K562 (cell line): ENCODE data around the gene HOXA7. TPM values are rescaled to one million over a fixed set of nuclear protein-coding genes. Genes with fewer than 3 reads are reported as not detected.

Experiments used
- ATAC-seq: fragments of 200-7000 bp; cut with Tn5 transposase; 3 replicates; pipeline ENCODE4 v1.9.1; 2020; ENCODE audit warnings: moderate library complexity
- BruUV-seq: library from RNA; stranded (reverse); fragments of 400-500 nt; replicated peaks from 2 replicates; lab custom pipeline; 2021; lab: Mats Ljungman, UMichigan
- CTCF ChIA-PET: fragments of 300-600 bp; formaldehyde crosslinking; extraction: SDS; loops from one replicate; lab custom pipeline; 2021; ENCODE audit warnings: low intra/inter-chr PET ratio; lab: Yijun Ruan, JAX
- POLR2A ChIA-PET: fragments of 300-600, 350-650 bp; sonication (Branson Sonifier 250); formaldehyde crosslinking; extraction: SDS; loops from one replicate; lab custom pipeline; 2021; ENCODE audit warnings: antibody characterized with exemption, inconsistent platforms; lab: Yijun Ruan, JAX
- DNase-seq, 4 experiments: peaks; one replicate each; pipeline versions ENCODE4 v3.0.0 to v3.0.0-alpha.2; 2011 to 2018; ENCODE audit warnings: low spot score in 3 of 4, mixed read lengths in 3 of 4; ENCODE audit errors: extremely low read depth in 1 of 4
- FAIRE-seq: peaks from 2 replicates; lab custom pipeline; 2011; peaks lifted over from hg19 to GRCh38; lab: Jason Lieb, UNC
- H2AFZ ChIP-seq: 2 replicates; pipeline ENCODE4 v1.6.0; 2011; ENCODE audit warnings: low read depth, low read length, control low read depth, inconsistent platforms
- H3K27ac ChIP-seq: fragments of 200-600 bp; 3 replicates; pipeline ENCODE4 v1.8.0; 2011; ENCODE audit warnings: low read depth, mild to moderate bottlenecking, control low read depth, inconsistent platforms, low read length, moderate library complexity, mixed read lengths; ENCODE audit errors: extremely low read depth
- H3K27me3 ChIP-seq, 2 experiments: fragments of 300-600 bp in 1 of 2; 2 replicates in 1 of 2; 3 replicates in 1 of 2; pipeline versions ENCODE4 v1.6.0 to v1.8.0; 2011; ENCODE audit warnings: inconsistent platforms in 2 of 2, low read length in 2 of 2, mild to moderate bottlenecking in 1 of 2, mixed read lengths in 1 of 2, moderate library complexity in 1 of 2; ENCODE audit not compliant: control insufficient read depth in 2 of 2, insufficient read depth in 2 of 2
- H3K36me3 ChIP-seq: fragments of 300-600 bp; 3 replicates; pipeline ENCODE4 v1.8.0; 2011; ENCODE audit warnings: mild to moderate bottlenecking, low read length, inconsistent platforms; ENCODE audit not compliant: control insufficient read depth, insufficient read depth
- H3K4me1 ChIP-seq, 2 experiments: fragments of 200-600 bp in 1 of 2; replicated peaks in 1 of 2; 2 replicates in 1 of 2; 3 replicates in 1 of 2; pipeline versions ENCODE4 v1.5.1 to v1.8.0; 2011; ENCODE audit warnings: inconsistent platforms in 2 of 2, low read length in 2 of 2, mild to moderate bottlenecking in 1 of 2, mixed read lengths in 1 of 2, moderate library complexity in 1 of 2; ENCODE audit not compliant: control insufficient read depth in 2 of 2, insufficient read depth in 2 of 2
- H3K4me2 ChIP-seq: 2 replicates; pipeline ENCODE4 v1.6.1; 2011; ENCODE audit warnings: low read length, control low read depth, inconsistent platforms, mixed read lengths; ENCODE audit not compliant: insufficient read depth
- H3K4me3 ChIP-seq: fragments of 200-600 bp; sonication (generic), shearing (Covaris generic); 2 replicates; pipeline ENCODE4 v1.5.1; 2016; ENCODE audit warnings: control low read depth, inconsistent platforms
- H3K79me2 ChIP-seq: fragments of 200-600 bp; 3 replicates; pipeline ENCODE4 v1.8.0; 2011; ENCODE audit warnings: low read length, inconsistent platforms; ENCODE audit not compliant: control insufficient read depth, insufficient read depth
- H3K9ac ChIP-seq, 2 experiments: 2 replicates each; pipeline versions ENCODE4 v1.6.0 to v1.6.1; 2011; ENCODE audit warnings: low read depth in 2 of 2, low read length in 2 of 2, control low read depth in 1 of 2, inconsistent platforms in 1 of 2, mild to moderate bottlenecking in 1 of 2, mixed read lengths in 1 of 2; ENCODE audit not compliant: insufficient read depth in 1 of 2
- H3K9me1 ChIP-seq: one replicate; pipeline ENCODE4 v1.6.0; 2011; ENCODE audit warnings: inconsistent platforms, mild to moderate bottlenecking, low read length, moderate library complexity; ENCODE audit not compliant: control insufficient read depth, insufficient read depth
- H3K9me3 ChIP-seq: replicated peaks from 2 replicates; pipeline ENCODE4 v1.5.1; 2011; ENCODE audit warnings: low read depth, low read length, inconsistent platforms; ENCODE audit not compliant: control insufficient read depth, insufficient read depth
- H4K20me1 ChIP-seq: replicated peaks from 2 replicates; pipeline ENCODE4 v1.6.1; 2011; ENCODE audit warnings: low read length, inconsistent platforms, mixed read lengths; ENCODE audit not compliant: control insufficient read depth, insufficient read depth
- ILK ChIP-seq: fragments of 450-650 bp; IDR thresholded peaks from 2 replicates; pipeline ENCODE4 v1.6.1; 2016; ENCODE audit warnings: missing genetic modification characterization, low read depth, mild to moderate bottlenecking, missing compliant biosample characterization, moderate library complexity, borderline replicate concordance
- ZNF551 ChIP-seq: fragments of 250-450 bp; sonication (Bioruptor Pico); IDR thresholded peaks from 2 replicates; pipeline ENCODE4 v1.5.0; 2021; ENCODE audit warnings: mild to moderate bottlenecking, moderate library complexity
- WGBS: fragments of 100-300 bp; shearing (Covaris generic); methylation state at CpG from one replicate; pipeline ENCODE4 v1.1.6; 2016; ENCODE audit warnings: low coverage, mixed read lengths; ENCODE audit not compliant: insufficient coverage; ENCODE audit errors: missing lambda C conversion rate; 5-methylcytosine and 5-hydroxymethylcytosine counted together
- in situ Hi-C: fragments of 300-500 bp; cut with MboI; formaldehyde crosslinking; loops from 4 replicates; pipeline ENCODE4 v1.15.0; 2018; ENCODE audit warnings: inconsistent platforms, mixed read lengths
- intact Hi-C: fragments of 100-400 bp; cut with micrococcal nuclease; formaldehyde crosslinking; loops from 2 replicates; pipeline ENCODE4 v1.14.2; 2022
- polyA plus RNA-seq, 8 experiments: library from polyadenylated mRNA; depleted of rRNA in 4 of 8; stranded (reverse) in 5 of 8; unstranded in 3 of 8; fragments of >200 nt; fragmentation: Nextera tagmentation in 2 of 8; fragmentation: Illumina TruSeq in 1 of 8; extraction: Ambion mirVana in 2 of 8; extraction: Trizol in 1 of 8; gene quantifications; 2 replicates each; pipeline versions ENCODE4 v1.2.1 to v1.2.3, GENCODE V29; 2011 to 2014; ENCODE audit warnings: inconsistent platforms in 1 of 8, missing spikeins in 1 of 8
- total RNA-seq, 7 experiments: library from RNA; depleted of rRNA in 6 of 7; stranded (reverse); fragments of >200 nt in 6 of 7; fragmentation: Illumina TruSeq in 2 of 7; extraction: Trizol in 2 of 7; gene quantifications; 2 replicates each; pipeline versions ENCODE4 v1.2.1 to v1.2.3, GENCODE V29; 2011 to 2021; ENCODE audit warnings: low replicate concordance in 1 of 7
- TF ChIP-seq, protein P1 (sequence below): fragments of 450-650 bp; IDR thresholded peaks from 2 replicates; pipeline ENCODE4 v1.6.1; 2016; ENCODE audit warnings: mild to moderate bottlenecking

Gene HOXA7
- total and polyA plus RNA-seq, 9 of the 15 experiments (the other 6 are each of a cell fraction or from before 2014, with no cell fraction given), result not detected

DNA sequence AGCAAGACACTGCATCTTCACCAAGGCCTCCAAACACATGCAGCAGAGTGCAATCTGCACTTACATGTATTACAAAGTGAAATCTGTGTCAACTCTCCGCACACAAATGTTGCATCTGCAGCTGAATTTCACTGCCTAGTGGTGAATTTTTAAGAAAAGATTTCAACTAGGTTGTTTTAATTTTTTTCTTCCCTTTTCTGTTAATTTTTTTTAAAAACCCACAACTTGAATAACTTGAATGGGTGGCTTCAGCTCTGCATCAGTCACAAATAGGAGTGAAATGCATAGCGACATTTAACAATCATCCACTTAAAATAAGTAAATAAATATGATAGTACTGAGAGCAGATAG, 37.5 kb upstream of the HOXA7 start:
- 0% methylated on average over 2 of the region's 2 CpGs for WGBS
- intact Hi-C loops (no loop called here), in situ Hi-C loops (no loop called here)
- DNase-seq, result no peak
- CTCF ChIA-PET, result interaction anchor here (1.3 kb wide), 1 partner anchor 826 kb away, joined by 3 read pairs; no protein-coding TSS in a partner anchor
- no TSS peak for BruUV-seq
- no peak for FAIRE-seq
- Histone ChIP-seq H3K9me3 (no peaks in the 10 kb centered on the region), H3K27me3 (peaks cover 21 to 50% of the 10 kb centered on the region in 2 experiments), H3K27ac (no peak overlapping the region), H3K9ac (no peak overlapping the region), H3K36me3 (no peaks in the 10 kb centered on the region), H2AFZ (no peak overlapping the region), H3K79me2 (no peaks in the 10 kb centered on the region)
- ATAC-seq, result no peak
- TF ChIP-seq, protein P1, sequence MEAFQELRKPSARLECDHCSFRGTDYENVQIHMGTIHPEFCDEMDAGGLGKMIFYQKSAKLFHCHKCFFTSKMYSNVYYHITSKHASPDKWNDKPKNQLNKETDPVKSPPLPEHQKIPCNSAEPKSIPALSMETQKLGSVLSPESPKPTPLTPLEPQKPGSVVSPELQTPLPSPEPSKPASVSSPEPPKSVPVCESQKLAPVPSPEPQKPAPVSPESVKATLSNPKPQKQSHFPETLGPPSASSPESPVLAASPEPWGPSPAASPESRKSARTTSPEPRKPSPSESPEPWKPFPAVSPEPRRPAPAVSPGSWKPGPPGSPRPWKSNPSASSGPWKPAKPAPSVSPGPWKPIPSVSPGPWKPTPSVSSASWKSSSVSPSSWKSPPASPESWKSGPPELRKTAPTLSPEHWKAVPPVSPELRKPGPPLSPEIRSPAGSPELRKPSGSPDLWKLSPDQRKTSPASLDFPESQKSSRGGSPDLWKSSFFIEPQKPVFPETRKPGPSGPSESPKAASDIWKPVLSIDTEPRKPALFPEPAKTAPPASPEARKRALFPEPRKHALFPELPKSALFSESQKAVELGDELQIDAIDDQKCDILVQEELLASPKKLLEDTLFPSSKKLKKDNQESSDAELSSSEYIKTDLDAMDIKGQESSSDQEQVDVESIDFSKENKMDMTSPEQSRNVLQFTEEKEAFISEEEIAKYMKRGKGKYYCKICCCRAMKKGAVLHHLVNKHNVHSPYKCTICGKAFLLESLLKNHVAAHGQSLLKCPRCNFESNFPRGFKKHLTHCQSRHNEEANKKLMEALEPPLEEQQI, result no peak
- no peak for TF ChIP-seq ILK (tag)
- TF ChIP-seq ZNF551 (CRISPR knock-in tag), result no peak
- TF ChIP-seq, all 486 proteins: peak for 0
- no peak overlapping the region for H3K4me2 ChIP-seq
- H3K9me1 ChIP-seq, result no peaks in the 10 kb centered on the region
- POLR2A ChIA-PET, result no interaction called here
- no peak overlapping the region for H3K4me3 ChIP-seq
- H3K4me1 ChIP-seq, result peaks cover 0 to 13% of the 10 kb centered on the region in 2 experiments; a peak in 1 of 5 replicates
- H4K20me1 ChIP-seq, result no peaks in the 10 kb centered on the region
